GM03348 (cell line): ENCODE data around the gene EHMT2.
A peak's percentile ranks its signal among the peaks of the same experiment; 100 is the strongest.

Experiments used
- DNase-seq: peaks from one replicate; pipeline ENCODE4 v3.0.0; 2012; ENCODE audit warnings: low spot score

EHMT2 gene

DNA sequence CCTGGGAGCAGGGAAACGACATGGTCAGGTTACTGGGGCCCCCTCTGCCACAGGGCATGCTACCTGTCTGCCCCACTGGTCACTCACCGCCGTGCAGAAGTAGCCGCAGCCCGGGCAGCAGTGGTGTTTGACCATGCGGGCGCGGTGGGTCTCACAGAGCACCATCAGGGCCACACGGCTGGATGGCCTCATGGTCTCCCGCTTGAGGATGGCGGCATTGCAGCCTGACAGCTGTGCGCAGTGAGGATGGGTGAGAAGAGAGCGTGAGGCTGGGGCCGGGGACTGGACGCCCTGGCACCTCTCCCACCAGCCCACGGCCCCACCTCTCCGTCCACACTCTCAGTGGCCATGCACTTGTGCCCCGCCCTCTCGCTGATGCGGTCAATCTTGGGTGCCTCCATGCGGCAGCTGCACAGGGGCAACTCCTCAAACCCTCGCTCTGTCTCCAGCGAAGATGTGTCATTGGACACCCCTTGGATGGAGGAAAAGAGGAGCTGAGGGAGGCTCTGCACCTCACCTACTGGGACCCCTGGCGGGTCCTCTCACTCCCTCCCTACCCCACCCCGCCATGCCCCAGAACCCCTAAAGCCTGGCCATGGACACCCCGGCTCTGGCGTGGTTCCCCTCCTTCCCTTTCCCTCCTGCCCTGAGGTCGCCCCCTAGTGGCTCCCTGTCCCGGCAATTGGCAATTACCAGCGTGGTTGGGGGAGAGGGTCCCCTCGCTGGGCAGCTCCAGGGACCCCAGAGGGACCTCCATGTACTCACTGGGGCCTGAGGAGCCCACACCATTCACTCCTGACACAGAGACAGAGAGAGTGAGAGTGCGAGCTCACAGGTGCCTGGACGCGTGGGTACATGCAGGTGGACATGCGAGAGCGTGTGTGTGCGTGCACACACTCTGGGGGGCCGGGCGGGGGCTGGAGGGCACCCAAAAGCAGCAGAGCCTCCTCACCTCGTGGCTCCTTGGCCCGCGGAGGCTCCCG is 8.9 kb downstream of the EHMT2 start:
- peak; percentile 65 for DNase-seq

DNA sequence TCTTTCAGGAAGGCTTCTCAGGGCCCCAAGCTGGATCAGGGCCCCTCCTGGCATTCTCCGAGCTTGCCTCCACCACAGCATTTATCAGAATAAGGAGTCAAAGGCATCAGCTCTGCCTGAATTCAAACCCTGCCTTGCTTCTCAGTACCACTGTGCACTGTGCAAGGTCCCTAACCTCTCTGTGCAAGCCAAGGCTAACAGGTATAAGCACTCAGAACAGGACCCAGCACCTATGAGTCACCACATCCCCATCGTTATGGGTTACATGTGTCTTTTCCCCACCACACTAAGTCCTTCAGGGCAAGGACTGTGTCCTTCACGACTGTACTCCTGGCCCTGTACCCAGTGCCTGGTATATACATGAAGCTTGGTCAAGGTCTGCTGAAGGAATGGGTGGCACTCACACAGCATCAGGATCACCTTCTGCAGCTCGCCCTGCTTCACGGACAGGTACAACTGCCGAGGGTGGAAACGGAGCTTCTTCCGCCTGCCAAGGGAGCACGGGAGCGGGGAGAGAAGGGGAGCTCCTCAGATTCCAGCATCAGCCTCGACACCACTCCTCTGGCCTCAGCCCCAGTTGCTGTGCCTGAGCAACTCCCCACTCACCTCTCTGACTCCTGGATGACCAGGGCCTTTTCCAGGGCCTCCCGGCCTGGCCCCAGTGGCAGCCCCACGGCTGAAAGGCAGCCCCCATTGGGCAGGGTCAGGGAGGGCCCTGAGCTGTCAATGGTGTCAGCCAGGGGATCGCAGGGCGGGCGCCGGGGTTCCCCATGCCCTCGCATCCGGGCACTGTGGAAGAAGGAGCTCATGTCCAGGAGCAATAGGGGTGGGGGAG is 10.1 kb downstream of the EHMT2 start:
- DNase-seq: no peak

DNA sequence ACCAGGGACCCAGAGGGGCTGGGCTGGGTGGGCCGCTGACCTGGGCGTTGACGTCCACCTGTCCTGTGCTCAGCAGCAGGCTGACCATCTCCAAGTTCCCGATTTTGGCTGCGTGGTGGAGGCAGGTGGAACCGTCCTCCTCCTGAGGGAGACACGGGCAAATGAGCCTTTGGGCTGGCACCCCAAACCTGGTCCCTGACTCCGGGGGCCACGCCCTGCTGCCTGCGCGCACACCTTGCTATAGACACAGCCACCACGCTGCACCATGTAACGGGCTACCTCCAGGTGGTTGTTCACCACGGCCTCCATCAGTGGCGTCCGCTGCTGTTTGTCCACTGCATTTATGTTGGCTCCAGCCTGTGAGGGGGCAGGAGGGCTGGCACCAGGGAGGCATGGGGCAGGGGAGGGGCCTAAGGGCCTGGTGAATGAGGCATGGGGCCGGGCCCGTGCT is 10.9 kb downstream of the EHMT2 start:
- no peak for DNase-seq

DNA sequence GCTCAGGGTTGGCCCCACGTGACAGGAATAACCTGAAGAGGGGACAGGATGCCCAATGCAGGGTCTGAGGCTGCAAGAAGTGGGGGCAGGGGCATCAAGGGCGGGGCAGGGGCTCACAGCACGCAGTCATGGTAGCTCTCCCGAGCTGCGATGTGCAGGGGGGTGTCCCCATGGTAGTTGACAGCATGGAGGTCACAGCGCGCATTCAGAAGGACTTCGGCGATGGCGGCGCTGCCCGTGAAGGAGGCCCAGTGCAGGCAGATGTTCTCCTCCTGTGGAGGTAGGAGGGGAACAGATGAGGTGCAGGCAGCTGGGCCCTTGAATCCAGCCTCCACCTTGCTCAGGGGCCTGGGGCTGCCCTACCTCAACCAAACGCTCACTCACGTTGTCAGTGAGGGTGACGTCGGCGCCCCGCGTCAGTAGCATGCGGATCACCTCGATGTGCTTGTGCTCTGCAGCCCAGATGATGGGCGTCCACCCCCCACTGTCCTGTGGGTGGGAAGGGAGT is 12.9 kb downstream of the EHMT2 start:
- no peak for DNase-seq

DNA sequence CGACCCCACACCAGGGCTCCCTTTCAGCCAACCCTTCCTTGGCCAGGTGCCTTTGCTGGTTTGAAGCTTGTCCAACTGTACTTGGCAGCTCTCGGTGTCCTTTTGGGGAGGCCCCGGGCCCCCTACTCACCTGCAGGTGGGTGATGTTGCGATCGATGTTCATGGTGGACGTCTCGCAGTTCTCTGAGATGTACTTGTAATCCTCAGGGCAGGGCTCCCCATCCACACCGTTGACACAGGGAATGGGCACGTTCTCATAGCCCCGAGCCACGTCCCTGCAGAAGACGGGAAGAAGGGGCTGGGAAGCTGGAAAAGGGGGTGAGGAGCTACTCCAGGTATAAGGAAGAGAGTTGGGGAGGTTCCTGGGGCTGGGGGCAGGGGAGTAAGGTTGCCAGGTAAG is 13.8 kb downstream of the EHMT2 start:
- DNase-seq: no peak

GRCh38 chr6:31882344-31882743 is 15.2 kb downstream of the EHMT2 start:
- DNase-seq: no peak

DNA sequence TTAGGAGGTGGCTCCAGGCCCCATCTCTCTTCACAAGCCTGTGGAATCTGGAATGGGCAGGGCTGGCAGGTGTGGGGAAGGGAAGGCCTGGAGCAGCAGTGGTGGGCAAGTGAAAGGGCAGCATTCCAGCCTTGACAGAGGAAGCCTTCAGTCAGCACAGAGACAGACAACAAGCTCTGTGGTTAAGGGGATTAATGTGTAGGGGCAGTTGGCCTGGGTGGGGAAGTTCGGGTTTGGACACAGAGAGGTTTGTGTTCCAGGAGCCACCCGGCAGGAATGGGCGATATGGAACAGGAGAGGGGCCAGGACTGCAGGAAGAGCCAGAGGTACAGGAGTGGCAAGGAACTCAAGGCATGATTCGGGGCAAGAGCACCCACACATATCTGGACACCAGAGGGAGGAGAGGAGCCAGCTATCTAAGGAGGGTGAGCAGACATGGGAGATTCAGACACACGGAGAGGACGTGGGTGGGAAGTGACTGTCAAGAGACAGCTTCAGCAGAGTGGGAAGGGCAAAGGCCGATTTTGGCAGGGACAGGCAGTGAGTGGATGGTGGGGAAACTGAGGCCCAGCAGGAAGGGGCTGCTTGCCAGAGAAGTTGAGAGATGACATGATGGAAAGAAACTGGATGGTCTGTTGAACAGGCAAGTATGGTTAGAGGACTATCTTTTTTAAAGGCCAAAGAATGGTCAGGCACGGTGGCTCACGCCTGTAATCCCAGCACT is 16.2 kb downstream of the EHMT2 start:
- no peak for DNase-seq

- DNase-seq: no peak
Observed at GRCh38 chr6:31880616-31881015, 16.9 kb downstream of the EHMT2 start.

DNA sequence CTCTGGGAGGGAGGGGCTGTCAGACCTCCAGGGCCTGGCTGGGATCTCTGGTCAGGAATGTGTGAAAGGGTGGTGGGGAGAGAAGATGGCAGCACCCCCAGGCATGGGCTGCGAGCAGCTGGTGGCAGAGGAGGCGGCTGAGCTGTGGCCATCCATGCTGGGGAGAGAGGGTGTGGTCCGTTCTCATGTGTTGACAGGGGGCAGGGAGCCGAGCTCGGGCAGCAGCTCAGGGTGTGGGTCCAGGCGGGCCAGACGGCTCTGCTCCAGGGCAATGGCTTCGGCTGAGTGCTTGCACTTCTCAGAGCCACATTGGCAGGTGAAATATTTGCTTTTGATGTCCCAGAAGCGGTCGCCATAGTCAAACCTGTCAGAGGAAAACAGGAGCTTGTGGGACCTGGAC is 17.6 kb downstream of the EHMT2 start:
- no peak for DNase-seq

GRCh38 chr6:31879143-31879542 is 18.4 kb downstream of the EHMT2 start:
- no peak for DNase-seq

DNA sequence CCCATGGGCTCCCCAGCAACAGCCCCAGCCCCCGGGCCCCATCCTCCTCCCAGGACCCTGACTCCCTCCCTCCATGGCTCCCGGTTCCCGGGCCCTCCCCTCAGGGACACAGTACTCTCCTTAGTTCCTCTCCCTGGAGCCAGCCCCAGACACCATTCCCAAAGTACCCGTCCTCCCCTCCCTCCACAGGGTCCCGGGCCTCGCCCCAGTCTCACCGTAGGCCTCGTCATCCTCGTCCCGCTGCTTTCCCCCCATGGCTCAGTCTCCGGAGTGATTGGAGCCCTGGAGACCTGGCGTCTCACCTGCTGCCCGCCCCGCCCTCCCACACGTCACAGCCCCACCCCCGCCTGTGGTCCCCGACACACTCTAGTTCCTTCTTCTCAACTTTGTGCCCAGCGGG is 18.8 kb downstream of the EHMT2 start, which contains the start of gene SLC44A4:
Gene SLC44A4 (minus strand): TSS at position 272 of the 400 bp plus-strand sequence. CDS start 17 bp downstream, at position 255.
- DNase-seq: no peak

DNA sequence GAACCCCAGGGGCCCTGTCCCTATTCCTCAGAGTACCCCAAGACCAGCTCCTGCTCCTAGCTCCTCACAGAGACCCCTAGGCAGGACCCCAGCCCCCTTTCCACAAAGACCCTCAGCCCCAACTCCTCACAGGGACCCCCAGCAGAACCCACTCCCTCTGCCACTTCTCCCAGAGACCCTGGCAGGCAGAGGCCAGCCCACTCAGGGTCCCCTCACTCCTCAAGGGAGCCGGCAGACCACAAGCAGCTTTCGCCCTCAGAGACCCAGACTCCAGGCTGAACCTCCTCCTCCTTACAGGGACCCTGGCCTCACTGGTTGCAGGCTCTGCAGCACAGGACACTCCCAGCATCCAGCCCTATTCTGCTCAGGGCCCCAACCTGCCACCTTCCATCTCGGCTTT is 19.3 kb downstream of the EHMT2 start:
- DNase-seq: no peak

- DNase-seq: no peak
Observed at GRCh38 chr6:31877651-31878161, 19.8 kb downstream of the EHMT2 start.

DNA sequence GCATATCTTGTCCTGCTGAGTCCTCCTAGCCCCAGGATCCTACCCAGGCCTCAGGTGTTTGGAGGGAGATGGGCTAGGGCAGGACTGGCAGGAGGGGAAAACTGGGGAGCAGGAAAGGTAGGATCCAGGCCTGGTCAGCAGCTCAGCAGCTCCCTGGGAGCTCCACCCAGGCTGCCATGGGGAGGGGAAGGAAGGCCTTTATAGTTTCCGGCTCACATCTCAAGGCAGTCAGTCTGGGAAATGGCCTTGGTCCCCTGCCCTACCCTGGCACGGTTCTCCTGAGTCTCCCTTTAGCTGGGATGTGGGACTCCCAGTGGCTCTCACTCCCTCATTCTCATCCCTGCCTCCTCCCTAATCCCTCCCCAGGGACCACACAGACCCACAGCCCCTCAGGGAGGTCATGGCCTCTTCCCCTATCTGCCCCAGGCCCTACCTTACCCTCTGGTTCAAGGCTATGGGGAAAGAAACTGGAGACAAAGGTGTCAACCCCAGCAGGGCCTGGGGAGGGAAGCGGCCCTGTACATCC is 20.3 kb downstream of the EHMT2 start:
- DNase-seq: no peak

DNA sequence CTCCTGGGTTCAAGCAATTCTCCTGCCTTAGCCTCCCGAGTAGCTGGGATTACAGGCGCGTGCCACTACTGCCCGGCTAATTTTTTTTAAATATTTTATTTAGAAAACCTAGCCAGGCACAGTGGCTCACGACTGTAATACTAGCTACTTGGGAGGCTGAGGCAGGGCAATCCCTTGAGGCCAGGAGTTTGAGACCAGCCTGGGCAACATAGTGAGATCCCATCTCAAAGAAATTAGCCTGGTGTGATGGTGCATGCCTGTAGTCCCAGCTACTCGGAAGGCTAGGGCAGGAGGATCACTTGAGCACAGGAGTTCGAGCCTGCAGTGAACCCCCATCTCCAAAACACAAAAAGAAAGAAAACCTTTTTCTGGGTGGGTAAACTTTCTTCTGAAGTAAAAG is 21.1 kb downstream of the EHMT2 start:
- DNase-seq: no peak

- no peak for DNase-seq
Observed at GRCh38 chr6:31875877-31876276, 21.6 kb downstream of the EHMT2 start.

DNA sequence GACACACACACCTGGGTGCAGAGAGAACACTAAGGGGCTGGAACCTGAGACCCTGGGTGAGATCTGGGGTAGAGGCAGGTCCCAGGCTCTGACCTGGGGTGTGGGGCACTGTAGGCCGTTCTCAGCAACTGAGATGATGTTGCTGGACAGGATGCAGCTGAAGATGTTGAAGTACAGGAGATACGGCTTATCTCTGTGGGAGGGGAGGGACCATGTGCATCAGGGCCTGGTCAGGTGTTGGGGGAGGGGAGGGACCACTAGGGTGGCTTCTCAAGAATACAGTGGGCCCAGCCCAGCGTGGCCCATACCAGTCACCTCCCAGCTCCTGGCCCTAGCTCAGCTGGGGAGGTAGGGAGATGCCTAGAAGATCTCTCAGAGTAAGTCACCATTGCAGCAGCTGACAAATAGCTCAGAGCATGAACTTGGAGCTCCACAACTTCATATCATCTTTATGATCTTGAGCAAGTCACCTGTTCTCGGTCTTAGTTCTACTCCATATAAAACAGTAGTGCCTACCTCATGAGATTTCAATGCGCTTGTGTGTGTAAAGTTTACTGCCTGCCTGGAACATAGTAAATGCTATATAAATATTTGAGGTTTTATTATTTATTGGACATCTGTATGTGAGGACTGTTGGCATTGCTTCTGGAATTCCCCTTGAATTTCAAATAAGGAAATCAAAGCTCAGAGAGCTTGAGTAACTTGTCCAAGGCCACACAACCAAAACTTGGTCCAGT is 22.5 kb downstream of the EHMT2 start:
- DNase-seq: no peak

- no peak for DNase-seq
Observed at GRCh38 chr6:31874084-31874670, 23.3 kb downstream of the EHMT2 start.

GRCh38 chr6:31871046-31871659 is 26.3 kb downstream of the EHMT2 start:
- peak; percentile 37 for DNase-seq

- peak; percentile 3 for DNase-seq
Observed at GRCh38 chr6:31870385-31870921, 27.0 kb downstream of the EHMT2 start.
